Nephron (organoid): ENCODE data around the gene DCAF8L2.
"Not testable (repeated sequence)": the region's sequence is repeated elsewhere in the genome, so short reads cannot be mapped to it uniquely, and the experiment has no call there.

ENCODE experiments used
- H3K27ac Mint-ChIP-seq, 3 experiments: 2 replicates each; pipeline ENCODE4 v1.8.0; 2020; ENCODE audit warnings: mixed read lengths in 3 of 3, mild to moderate bottlenecking in 2 of 3, moderate library complexity in 1 of 3
- H3K27me3 Mint-ChIP-seq: 2 replicates; pipeline ENCODE4 v1.8.0; 2021; ENCODE audit warnings: low read depth, mild to moderate bottlenecking, moderate library complexity, mixed read lengths
- H3K36me3 Mint-ChIP-seq: 2 replicates; pipeline ENCODE4 v1.8.0; 2020; ENCODE audit warnings: low read depth, mixed read lengths
- H3K4me1 Mint-ChIP-seq: 2 replicates; pipeline ENCODE4 v1.8.0; 2020; ENCODE audit warnings: mixed read lengths
- H3K4me3 Mint-ChIP-seq, 3 experiments: 2 replicates each; pipeline ENCODE4 v1.8.0; 2020; ENCODE audit warnings: mild to moderate bottlenecking in 3 of 3, mixed read lengths in 3 of 3, moderate library complexity in 2 of 3
- H3K9me3 Mint-ChIP-seq: 2 replicates; pipeline ENCODE4 v1.8.0; 2020; ENCODE audit warnings: mixed read lengths
- TF ChIP-seq, protein P1 (sequence below), 3 experiments: fragments of 200-600 bp; sonication (generic); IDR thresholded peaks; one replicate each; pipeline ENCODE4 v1.5.0; 2021; ENCODE audit warnings: antibody characterized with exemption in 3 of 3; ENCODE audit not compliant: unreplicated experiment in 3 of 3

The DCAF8L2 gene

GRCh38 chrX:27746516-27746915, 156.4 kb downstream of the DCAF8L2 start:
- H3K4me1 Mint-ChIP-seq: peaks cover 4% of the 10 kb centered on the region
- peaks cover 8% of the 10 kb centered on the region for H3K9me3 Mint-ChIP-seq
- H3K27me3 Mint-ChIP-seq: no peaks in the 10 kb centered on the region
- no peaks in the 10 kb centered on the region for H3K36me3 Mint-ChIP-seq
- H3K27ac Mint-ChIP-seq: no peak overlapping the region
- TF ChIP-seq, protein P1, sequence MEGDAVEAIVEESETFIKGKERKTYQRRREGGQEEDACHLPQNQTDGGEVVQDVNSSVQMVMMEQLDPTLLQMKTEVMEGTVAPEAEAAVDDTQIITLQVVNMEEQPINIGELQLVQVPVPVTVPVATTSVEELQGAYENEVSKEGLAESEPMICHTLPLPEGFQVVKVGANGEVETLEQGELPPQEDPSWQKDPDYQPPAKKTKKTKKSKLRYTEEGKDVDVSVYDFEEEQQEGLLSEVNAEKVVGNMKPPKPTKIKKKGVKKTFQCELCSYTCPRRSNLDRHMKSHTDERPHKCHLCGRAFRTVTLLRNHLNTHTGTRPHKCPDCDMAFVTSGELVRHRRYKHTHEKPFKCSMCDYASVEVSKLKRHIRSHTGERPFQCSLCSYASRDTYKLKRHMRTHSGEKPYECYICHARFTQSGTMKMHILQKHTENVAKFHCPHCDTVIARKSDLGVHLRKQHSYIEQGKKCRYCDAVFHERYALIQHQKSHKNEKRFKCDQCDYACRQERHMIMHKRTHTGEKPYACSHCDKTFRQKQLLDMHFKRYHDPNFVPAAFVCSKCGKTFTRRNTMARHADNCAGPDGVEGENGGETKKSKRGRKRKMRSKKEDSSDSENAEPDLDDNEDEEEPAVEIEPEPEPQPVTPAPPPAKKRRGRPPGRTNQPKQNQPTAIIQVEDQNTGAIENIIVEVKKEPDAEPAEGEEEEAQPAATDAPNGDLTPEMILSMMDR (IDR thresholded peaks at IDR 0.05; ENCODE audit: unreplicated experiment in 3 of 3): no peak
- no peak overlapping the region for H3K4me3 Mint-ChIP-seq

GRCh38 chrX:27750298-27750697, 160.2 kb downstream of the DCAF8L2 start:
- not testable (repeated sequence) for H3K4me1 Mint-ChIP-seq, H3K27ac Mint-ChIP-seq, H3K4me3 Mint-ChIP-seq, H3K36me3 Mint-ChIP-seq, H3K27me3 Mint-ChIP-seq
- peaks cover 15% of the 10 kb centered on the region for H3K9me3 Mint-ChIP-seq

GRCh38 chrX:27751976-27752375, 161.8 kb downstream of the DCAF8L2 start:
- Mint-ChIP-seq H3K27me3 (no peaks in the 10 kb centered on the region), H3K36me3 (no peaks in the 10 kb centered on the region), H3K4me3 (no peak overlapping the region), H3K27ac (no peak overlapping the region), H3K4me1 (peaks cover 4% of the 10 kb centered on the region), H3K9me3 (peaks cover 13% of the 10 kb centered on the region)
- TF ChIP-seq, protein P1 (IDR thresholded peaks at IDR 0.05; ENCODE audit: unreplicated experiment in 3 of 3): no peak

DNA sequence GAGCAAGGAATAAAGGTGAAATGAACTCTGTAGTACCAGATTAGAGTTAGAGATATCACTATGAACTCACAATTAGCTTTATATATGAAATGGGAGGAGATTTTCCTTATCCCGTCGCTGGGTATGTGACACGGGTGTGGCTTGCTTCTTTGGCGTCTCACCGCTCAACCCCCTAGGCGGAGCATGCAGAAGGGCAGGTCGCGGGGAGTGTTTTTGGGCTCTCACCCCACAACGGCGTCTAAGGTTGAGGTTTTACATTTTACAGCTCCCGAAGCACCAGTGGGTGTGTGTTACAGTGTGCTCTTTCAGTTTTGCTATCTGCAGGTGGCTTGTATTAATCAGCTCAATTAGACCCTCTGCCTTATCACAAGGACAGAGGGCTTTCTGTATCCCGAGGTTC, 175.6 kb downstream of the DCAF8L2 start:
- Mint-ChIP-seq H3K4me1 (no peaks in the 10 kb centered on the region), H3K9me3 (peaks cover 18% of the 10 kb centered on the region), H3K36me3 (no peaks in the 10 kb centered on the region), H3K27me3 (no peaks in the 10 kb centered on the region), H3K27ac (no peak overlapping the region), H3K4me3 (no peak overlapping the region)
- TF ChIP-seq, protein P1 (IDR thresholded peaks at IDR 0.05; ENCODE audit: unreplicated experiment in 3 of 3): no peak

DNA sequence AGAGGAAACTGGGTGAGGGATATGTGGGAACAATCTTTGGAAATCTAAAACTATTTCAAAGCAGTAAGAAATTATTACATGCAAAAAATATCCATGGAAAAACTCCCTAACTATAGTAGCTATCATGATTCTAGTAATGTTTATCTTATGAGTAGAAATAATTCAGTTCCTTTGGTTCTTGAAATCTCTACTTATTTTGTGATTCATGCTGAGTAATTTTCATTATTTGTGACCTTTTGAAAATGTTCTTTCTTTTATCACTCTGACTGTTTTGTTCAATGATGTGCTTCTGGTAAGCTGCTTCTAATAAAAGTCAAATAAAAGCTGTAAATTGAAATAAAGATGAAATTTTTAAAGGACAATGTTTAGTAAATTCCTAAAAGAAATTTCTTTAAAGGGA, 177.2 kb downstream of the DCAF8L2 start:
- TF ChIP-seq, protein P1 (IDR thresholded peaks at IDR 0.05; ENCODE audit: unreplicated experiment in 3 of 3): no peak
- Mint-ChIP-seq H3K4me1 (no peaks in the 10 kb centered on the region), H3K27me3 (no peaks in the 10 kb centered on the region), H3K4me3 (no peak overlapping the region), H3K9me3 (peaks cover 13% of the 10 kb centered on the region), H3K36me3 (no peaks in the 10 kb centered on the region), H3K27ac (no peak overlapping the region)

DNA sequence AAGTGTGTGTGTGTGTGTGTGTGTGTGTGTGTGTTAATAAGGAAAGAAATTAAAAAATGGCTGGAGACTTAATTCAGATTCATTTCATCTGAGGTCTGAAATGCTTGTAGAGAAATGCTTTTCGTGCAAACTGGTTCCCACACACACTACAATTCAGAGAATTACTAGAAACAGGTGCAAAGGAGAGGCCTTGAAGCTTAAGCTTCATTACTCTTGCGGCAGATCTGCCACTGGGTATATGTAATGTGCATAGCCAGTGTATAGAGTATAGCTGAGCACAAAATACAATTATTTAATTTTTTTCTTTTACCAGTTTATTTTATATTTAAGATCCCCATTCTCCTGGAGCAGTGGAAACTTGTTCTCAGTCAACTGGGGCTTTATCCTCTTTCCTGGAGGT, 185.8 kb downstream of the DCAF8L2 start:
- no peaks in the 10 kb centered on the region for H3K9me3 Mint-ChIP-seq
- TF ChIP-seq, protein P1 (IDR thresholded peaks at IDR 0.05; ENCODE audit: unreplicated experiment in 3 of 3): no peak
- H3K4me3 Mint-ChIP-seq: no peak overlapping the region
- no peak overlapping the region for H3K27ac Mint-ChIP-seq
- H3K36me3 Mint-ChIP-seq: no peaks in the 10 kb centered on the region
- H3K27me3 Mint-ChIP-seq: no peaks in the 10 kb centered on the region
- no peaks in the 10 kb centered on the region for H3K4me1 Mint-ChIP-seq
